ENCODE results near the gene SPACA6.

- no peak for TF ChIP-seq CTCF (conservative IDR thresholded peaks at IDR 0.05; ENCODE audit: low read length)
- no peak for TF ChIP-seq EZH2phosphoT487 (IDR thresholded peaks at IDR 0.05; ENCODE audit: borderline replicate concordance, low read depth, low read length)
These were observed 47.2 kb downstream of the SPACA6 start for GRCh38 chr19:51740356-51740755.

Data from OCI-LY7 (cell line).